RWPE2 (cell line): Measurements from ENCODE around the gene GNAL.

Experiments used
- ATAC-seq: fragments of 200-7000 bp; cut with Tn5 transposase; 3 replicates; pipeline ENCODE4 v1.9.1; 2021; ENCODE audit warnings: low read depth
- DNase-seq: peaks from one replicate; pipeline ENCODE4 v3.0.0-alpha.2; 2020; ENCODE audit warnings: low spot score
- H3K27ac ChIP-seq: fragments of 450-650 bp; 2 replicates; pipeline ENCODE4 v1.5.1; 2017; ENCODE audit warnings: mild to moderate bottlenecking; ENCODE audit not compliant: poor library complexity, severe bottlenecking
- H3K27me3 ChIP-seq: fragments of 250-450 bp; sonication (Bioruptor Pico); 2 replicates; pipeline ENCODE4 v1.5.1; 2021; ENCODE audit warnings: mild to moderate bottlenecking, moderate library complexity; ENCODE audit not compliant: insufficient read depth, poor library complexity, severe bottlenecking
- H3K36me3 ChIP-seq: fragments of 250-450 bp; sonication (Bioruptor Pico); 2 replicates; pipeline ENCODE4 v1.5.1; 2020; ENCODE audit warnings: low read depth, mild to moderate bottlenecking, moderate library complexity
- H3K4me1 ChIP-seq: fragments of 250-450 bp; sonication (Bioruptor Pico); 2 replicates; pipeline ENCODE4 v1.5.1; 2021; ENCODE audit warnings: mild to moderate bottlenecking, moderate library complexity; ENCODE audit not compliant: insufficient read depth, poor library complexity, severe bottlenecking
- H3K4me3 ChIP-seq: fragments of 250-450 bp; sonication (Bioruptor Pico); 2 replicates; pipeline ENCODE4 v1.5.1; 2021; ENCODE audit warnings: mild to moderate bottlenecking, moderate library complexity; ENCODE audit not compliant: severe bottlenecking
- H3K9me3 ChIP-seq: fragments of 250-450 bp; sonication (Bioruptor Pico); 2 replicates; pipeline ENCODE4 v1.5.1; 2021; ENCODE audit warnings: mild to moderate bottlenecking, moderate library complexity; ENCODE audit not compliant: severe bottlenecking
- CTCF ChIP-seq: fragments of 450-650 bp; IDR thresholded peaks from one replicate; pipeline ENCODE4 v1.5.1; 2017; ENCODE audit warnings: mild to moderate bottlenecking, moderate library complexity; ENCODE audit not compliant: poor library complexity, severe bottlenecking

Gene GNAL

GRCh38 chr18:11820697-11821096, 131.6 kb downstream of the GNAL start:
- no peak for ATAC-seq
- Histone ChIP-seq H3K36me3 (no peaks in the 10 kb centered on the region), H3K9me3 (no peaks in the 10 kb centered on the region)

GRCh38 chr18:11821208-11821607, 132.1 kb downstream of the GNAL start:
- no peaks in the 10 kb centered on the region for H3K27me3 ChIP-seq
- H3K9me3 ChIP-seq = no peaks in the 10 kb centered on the region
- TF ChIP-seq CTCF = no peak
- DNase-seq = no peak
- no peaks in the 10 kb centered on the region for H3K36me3 ChIP-seq
- no peak overlapping the region for H3K4me3 ChIP-seq
- no peak for ATAC-seq
- H3K4me1 ChIP-seq = no peaks in the 10 kb centered on the region
- no peak overlapping the region for H3K27ac ChIP-seq

More at GRCh38 chr18:11820697-11821096, 131.6 kb downstream of the GNAL start:
- H3K27me3 ChIP-seq = no peaks in the 10 kb centered on the region
- H3K4me1 ChIP-seq = no peaks in the 10 kb centered on the region
- DNase-seq = no peak
- H3K4me3 ChIP-seq = no peak overlapping the region
- no peak overlapping the region for H3K27ac ChIP-seq
- TF ChIP-seq CTCF = no peak

GRCh38 chr18:11821643-11822237, 132.7 kb downstream of the GNAL start:
- H3K4me3 ChIP-seq = no peak overlapping the region
- no peaks in the 10 kb centered on the region for H3K9me3 ChIP-seq
- DNase-seq (no peak), ATAC-seq (no peak)
- no peak overlapping the region for H3K27ac ChIP-seq
- no peaks in the 10 kb centered on the region for H3K36me3 ChIP-seq
- H3K4me1 ChIP-seq = no peaks in the 10 kb centered on the region
- no peak for TF ChIP-seq CTCF
- H3K27me3 ChIP-seq = no peaks in the 10 kb centered on the region

- Histone ChIP-seq H3K27ac (no peak overlapping the region), H3K4me3 (no peak overlapping the region), H3K36me3 (no peaks in the 10 kb centered on the region), H3K4me1 (no peaks in the 10 kb centered on the region), H3K27me3 (no peaks in the 10 kb centered on the region), H3K9me3 (no peaks in the 10 kb centered on the region)
- TF ChIP-seq CTCF = no peak
- ATAC-seq (no peak), DNase-seq (no peak)
Observed at GRCh38 chr18:11823545-11823944, 134.5 kb downstream of the GNAL start.

- Histone ChIP-seq H3K9me3 (no peaks in the 10 kb centered on the region), H3K27ac (no peak overlapping the region), H3K36me3 (no peaks in the 10 kb centered on the region), H3K4me1 (no peaks in the 10 kb centered on the region), H3K27me3 (no peaks in the 10 kb centered on the region), H3K4me3 (no peak overlapping the region)
- no peak for TF ChIP-seq CTCF
- ATAC-seq = no peak
- no peak for DNase-seq
Observed at GRCh38 chr18:11826836-11827235, 137.8 kb downstream of the GNAL start.
